Kasumi-1 (cell line): Measurements from ENCODE around the gene SLC66A2.
"Not testable (repeated sequence)": the region's sequence is repeated elsewhere in the genome, so short reads cannot be mapped to it uniquely, and the experiment has no call there.

Experiments used
- DNase-seq, 2 experiments: peaks; one replicate each; lab custom pipeline; 2025; lab: John Stamatoyannopoulos, UW

The SLC66A2 gene

GRCh38 chr18:79879566-79879965, 71.9 kb downstream of the SLC66A2 start:
- DNase-seq = no peak

- no peak for DNase-seq
These were observed 72.6 kb downstream of the SLC66A2 start for GRCh38 chr18:79878741-79879378.

GRCh38 chr18:79878246-79878645, 73.2 kb downstream of the SLC66A2 start:
- DNase-seq = not testable (repeated sequence)

- no peak for DNase-seq
These were observed 74.0 kb downstream of the SLC66A2 start for GRCh38 chr18:79877163-79878091.

- DNase-seq = no peak
These were observed 75.0 kb downstream of the SLC66A2 start for GRCh38 chr18:79876497-79876896.

- no peak for DNase-seq
These were observed 75.5 kb downstream of the SLC66A2 start for GRCh38 chr18:79875931-79876461.

- no peak for DNase-seq
These were observed 75.9 kb downstream of the SLC66A2 start for GRCh38 chr18:79875531-79875919.

- DNase-seq = no peak
These were observed 76.6 kb downstream of the SLC66A2 start for GRCh38 chr18:79874553-79875530.

- DNase-seq = no peak
These were observed 77.9 kb downstream of the SLC66A2 start for GRCh38 chr18:79873449-79874110.

- DNase-seq = peak in 1 of 2 experiments; percentile 10
These were observed 78.7 kb downstream of the SLC66A2 start for GRCh38 chr18:79872527-79873444.

GRCh38 chr18:79871481-79872091, 79.9 kb downstream of the SLC66A2 start:
- DNase-seq = no peak

- no peak for DNase-seq
These were observed 80.4 kb downstream of the SLC66A2 start for GRCh38 chr18:79871026-79871390.

- no peak for DNase-seq
These were observed 81.0 kb downstream of the SLC66A2 start for GRCh38 chr18:79870301-79871025.

- DNase-seq = no peak
These were observed 81.7 kb downstream of the SLC66A2 start for GRCh38 chr18:79869591-79870300.

- DNase-seq = no peak
These were observed 82.5 kb downstream of the SLC66A2 start for GRCh38 chr18:79868811-79869541.

- no peak for DNase-seq
These were observed 83.2 kb downstream of the SLC66A2 start for GRCh38 chr18:79868168-79868784.

GRCh38 chr18:79867666-79868065, 83.8 kb downstream of the SLC66A2 start:
- no peak for DNase-seq
